BLaER1 treated with 17β-estradiol and CSF1 and Interleukin-3, amounts not matched to agents 10 nM and 100 nM (cell line): ENCODE data around the gene TIGD6.

Experiments
- H3K27ac ChIP-seq, 11 experiments: shearing (Covaris generic); formaldehyde crosslinking; 2 replicates each; pipeline ENCODE4 v1.8.1; 2022
- H3K27me3 ChIP-seq, 11 experiments: shearing (Covaris generic); formaldehyde crosslinking; 2 replicates each; pipeline ENCODE4 v1.8.1; 2022
- H3K36me3 ChIP-seq, 11 experiments: shearing (Covaris generic); formaldehyde crosslinking; 2 replicates each; pipeline ENCODE4 v1.8.1; 2022
- H3K4me1 ChIP-seq, 10 experiments: shearing (Covaris generic); formaldehyde crosslinking; 2 replicates each; pipeline ENCODE4 v1.8.1; 2022
- H3K4me2 ChIP-seq, 11 experiments: shearing (Covaris generic); formaldehyde crosslinking; 2 replicates each; pipeline ENCODE4 v1.8.1; 2022
- H3K4me3 ChIP-seq, 10 experiments: shearing (Covaris generic); formaldehyde crosslinking; 2 replicates each; pipeline ENCODE4 v1.8.1; 2022
- H3K9ac ChIP-seq, 11 experiments: shearing (Covaris generic); formaldehyde crosslinking; 2 replicates each; pipeline ENCODE4 v1.8.1; 2022
- H3K9me3 ChIP-seq, 11 experiments: shearing (Covaris generic); formaldehyde crosslinking; replicated peaks in 1 of 11; 2 replicates each; pipeline ENCODE4 v1.8.1; 2022
- H4K20me1 ChIP-seq, 11 experiments: shearing (Covaris generic); formaldehyde crosslinking; 2 replicates each; pipeline ENCODE4 v1.8.1; 2022
- Cebpa-rat ChIP-seq, 11 experiments: shearing (Covaris generic); IDR thresholded peaks; 2 replicates each; pipeline ENCODE4 v1.8.1; 2022

The TIGD6 gene

DNA sequence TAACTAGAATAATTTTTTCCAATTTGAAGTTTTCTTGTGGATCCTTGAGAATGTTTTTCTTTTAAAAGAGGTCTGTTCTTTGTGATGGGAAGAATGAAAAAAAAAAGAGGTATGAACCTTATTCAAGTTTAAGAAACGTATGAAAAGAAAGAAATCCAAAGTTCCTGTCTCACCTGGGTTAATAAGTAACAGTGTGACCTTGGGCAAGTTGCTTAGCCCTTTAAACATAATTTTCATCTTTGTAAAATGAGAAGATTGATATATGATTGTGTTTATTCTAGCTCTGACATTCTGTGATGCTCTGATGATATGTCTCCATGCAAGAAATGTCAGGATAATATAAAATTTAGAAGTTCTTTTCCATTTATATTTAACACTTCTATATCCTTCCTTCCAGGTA is 20.6 kb downstream of the TIGD6 start:
- Histone ChIP-seq H3K4me3 (no peak overlapping the region), H3K4me1 (peaks cover 12 to 14% (median 13%) of the 10 kb centered on the region in 10 experiments), H3K36me3 (peaks cover 35 to 60% (median 48%) of the 10 kb centered on the region in 11 experiments), H3K9me3 (no peaks in the 10 kb centered on the region), H3K27me3 (no peaks in the 10 kb centered on the region), H3K4me2 (no peak overlapping the region), H3K27ac (no peak overlapping the region), H3K9ac (no peak overlapping the region), H4K20me1 (no peaks in the 10 kb centered on the region; a peak in 1 of 22 replicates)
- no peak for TF ChIP-seq Cebpa-rat (IDR thresholded peaks at IDR 0.05)

DNA sequence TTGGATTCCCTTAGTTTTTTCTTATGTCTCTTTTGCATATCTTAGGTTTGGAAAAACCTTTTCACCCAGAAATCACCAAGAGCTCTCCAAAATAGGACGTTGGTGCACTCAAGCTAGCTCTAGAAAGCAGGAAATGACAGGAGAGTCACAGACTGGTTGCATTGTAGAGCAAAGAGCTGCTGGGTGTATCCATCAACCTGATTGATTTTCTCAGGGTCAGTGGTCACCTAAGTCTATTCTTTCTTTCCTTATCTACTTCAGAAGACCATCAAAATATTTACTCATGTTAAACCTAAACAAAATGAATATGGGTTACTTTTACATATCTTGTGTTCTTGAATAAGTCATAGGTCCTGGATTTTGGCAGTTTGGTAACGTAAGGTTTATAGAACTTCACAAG is 25.0 kb downstream of the TIGD6 start:
- Histone ChIP-seq H3K4me1 (peaks cover 12 to 14% (median 13%) of the 10 kb centered on the region in 10 experiments), H4K20me1 (peaks cover 0 to 6% (median 0%) of the 10 kb centered on the region in 11 experiments; a peak in 4 of 22 replicates), H3K36me3 (peaks cover 23 to 38% (median 27%) of the 10 kb centered on the region in 11 experiments), H3K4me3 (no peak overlapping the region), H3K9me3 (no peaks in the 10 kb centered on the region), H3K27ac (no peak overlapping the region), H3K4me2 (no peak overlapping the region), H3K9ac (no peak overlapping the region), H3K27me3 (no peaks in the 10 kb centered on the region)
- no peak for TF ChIP-seq Cebpa-rat (IDR thresholded peaks at IDR 0.05)

DNA sequence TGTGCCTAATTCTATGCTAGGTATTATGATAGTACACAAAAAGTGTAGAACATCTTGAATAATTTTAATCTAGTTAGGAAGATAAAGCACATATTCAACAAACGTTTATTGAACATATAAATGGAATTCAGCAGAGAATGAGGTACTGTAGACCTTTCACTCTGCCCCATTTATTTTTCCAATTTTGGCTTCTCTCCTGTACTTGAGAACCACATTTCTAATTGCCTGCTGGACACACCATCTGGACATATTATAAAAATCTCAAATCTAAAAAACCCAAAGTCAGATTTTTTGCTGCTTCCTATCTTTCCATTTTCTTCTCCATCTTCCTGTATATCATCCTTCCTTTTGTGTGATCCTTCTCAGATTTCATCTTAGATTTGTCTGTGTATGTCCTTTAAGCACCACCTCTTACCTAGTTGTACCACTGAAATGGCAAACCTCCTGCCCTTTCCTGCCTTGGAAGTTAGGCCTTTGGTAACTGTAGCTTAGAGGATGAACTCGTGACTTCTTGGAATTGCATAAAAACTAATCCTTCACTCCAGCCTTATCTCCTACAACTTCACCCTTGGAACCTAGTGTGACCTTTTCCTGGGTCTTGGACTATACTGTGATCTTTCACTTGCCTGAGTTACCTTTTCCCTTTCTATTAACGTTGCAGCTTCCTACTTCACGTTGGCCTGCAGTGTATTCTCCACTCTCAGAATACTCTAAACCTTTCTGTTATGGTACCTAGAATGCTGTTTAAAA is 31.1 kb downstream of the TIGD6 start:
- H3K9me3 ChIP-seq: no peaks in the 10 kb centered on the region
- no peaks in the 10 kb centered on the region for H3K4me1 ChIP-seq
- H3K9ac ChIP-seq: no peak overlapping the region
- no peak for TF ChIP-seq Cebpa-rat (IDR thresholded peaks at IDR 0.05)
- no peaks in the 10 kb centered on the region for H3K27me3 ChIP-seq
- H3K4me3 ChIP-seq: no peak overlapping the region
- H3K4me2 ChIP-seq: no peak overlapping the region
- peaks cover 0 to 19% (median 0%) of the 10 kb centered on the region in 11 experiments; a peak in 1 of 22 replicates for H3K36me3 ChIP-seq
- no peak overlapping the region for H3K27ac ChIP-seq
- peaks cover 0 to 10% (median 0%) of the 10 kb centered on the region in 11 experiments; a peak in 5 of 22 replicates for H4K20me1 ChIP-seq

DNA sequence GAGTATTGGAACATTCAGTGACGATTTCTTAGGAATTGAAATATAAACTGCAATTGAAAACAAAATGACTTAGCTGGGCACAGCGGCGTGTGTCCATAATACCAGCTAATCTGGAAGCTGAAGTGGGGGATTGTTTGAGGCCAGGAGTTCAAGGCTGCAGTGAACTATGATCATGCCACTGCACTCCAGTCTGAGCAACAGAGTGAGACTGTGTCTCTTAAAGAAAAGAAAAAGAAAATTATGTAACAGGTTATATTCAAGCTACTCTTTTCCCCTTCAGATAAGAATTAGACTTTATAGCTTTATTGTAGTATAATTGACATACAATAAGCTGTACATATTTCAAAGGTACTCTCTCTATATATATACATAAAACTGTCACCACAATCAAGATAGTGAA is 33.5 kb downstream of the TIGD6 start:
- H3K27me3 ChIP-seq: no peaks in the 10 kb centered on the region
- H3K9me3 ChIP-seq: no peaks in the 10 kb centered on the region
- H3K4me1 ChIP-seq: peaks cover 0 to 8% (median 2%) of the 10 kb centered on the region in 10 experiments; a peak in 17 of 20 replicates
- no peak overlapping the region for H3K9ac ChIP-seq
- no peak overlapping the region for H3K27ac ChIP-seq
- H3K4me2 ChIP-seq: no peak overlapping the region
- peaks cover 0 to 19% (median 0%) of the 10 kb centered on the region in 11 experiments; a peak in 1 of 22 replicates for H3K36me3 ChIP-seq
- H3K4me3 ChIP-seq: no peak overlapping the region
- H4K20me1 ChIP-seq: peaks cover 0 to 8% (median 0%) of the 10 kb centered on the region in 11 experiments; a peak in 7 of 22 replicates
- no peak for TF ChIP-seq Cebpa-rat (IDR thresholded peaks at IDR 0.05)

DNA sequence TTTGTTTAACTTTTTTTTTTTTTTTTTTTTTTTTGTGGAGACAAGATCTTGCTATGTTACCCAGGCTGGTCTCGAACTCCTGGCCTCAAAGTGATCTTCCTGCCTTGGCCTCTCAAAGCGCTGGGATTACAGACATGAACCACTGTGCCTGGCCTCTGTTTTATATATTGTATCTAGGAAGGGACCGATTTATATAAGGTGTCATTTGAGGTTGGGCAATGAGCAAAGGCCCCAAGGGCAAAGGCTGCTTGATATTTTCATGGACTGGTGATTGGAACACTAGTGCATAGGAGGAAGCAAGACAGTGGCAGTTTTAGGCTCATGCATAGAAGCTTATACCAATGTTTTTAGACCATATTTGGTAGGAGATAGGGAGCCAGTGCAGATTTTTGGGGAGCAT is 36.7 kb downstream of the TIGD6 start:
- no peak overlapping the region for H3K9ac ChIP-seq
- H3K4me2 ChIP-seq: no peak overlapping the region
- H3K4me1 ChIP-seq: peaks cover 23 to 28% (median 25%) of the 10 kb centered on the region in 10 experiments
- no peak overlapping the region for H3K27ac ChIP-seq
- H3K36me3 ChIP-seq: 0 out of 22 replicates have a peak, but pooled peaks cover 0 to 4% (median 0%) of the 10 kb centered on the region in 11 experiments
- H3K9me3 ChIP-seq: no peaks in the 10 kb centered on the region
- H4K20me1 ChIP-seq: peaks cover 0 to 7% (median 0%) of the 10 kb centered on the region in 11 experiments; a peak in 4 of 22 replicates
- no peak overlapping the region for H3K4me3 ChIP-seq
- no peak for TF ChIP-seq Cebpa-rat (IDR thresholded peaks at IDR 0.05)
- no peaks in the 10 kb centered on the region for H3K27me3 ChIP-seq

DNA sequence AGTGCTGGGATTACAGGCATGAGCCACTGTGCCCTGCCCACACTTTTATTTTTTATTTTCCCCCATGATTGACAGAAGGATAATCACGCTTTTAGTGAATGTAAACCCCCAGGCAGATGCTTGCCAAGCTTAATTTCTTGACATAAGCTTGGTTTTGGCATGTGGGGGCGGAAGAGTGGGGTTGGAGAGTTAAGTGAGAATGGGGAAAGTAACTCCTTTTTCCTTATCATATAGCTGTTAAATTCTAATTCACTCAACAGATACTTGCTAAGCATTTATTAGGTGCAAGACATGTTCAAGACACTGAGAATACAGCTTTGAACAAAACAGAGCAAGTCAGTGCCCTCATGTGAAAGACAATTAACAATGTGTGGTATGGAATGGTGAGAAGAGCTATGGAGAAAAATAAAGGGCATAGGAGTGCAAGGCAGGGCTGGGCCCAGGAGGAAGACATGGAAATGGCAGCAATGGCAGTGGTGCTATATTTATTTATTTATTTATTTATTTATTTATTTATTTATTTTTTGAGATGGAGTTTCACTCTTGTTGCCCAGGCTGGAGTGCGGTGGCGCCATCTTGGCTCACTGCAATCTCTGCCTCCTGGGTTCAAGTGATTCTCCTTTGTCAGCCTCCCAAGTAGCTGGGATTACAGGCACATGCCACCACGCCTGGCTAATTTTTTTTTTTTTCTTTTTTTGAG is 37.7 kb downstream of the TIGD6 start:
- peaks cover 23 to 28% (median 25%) of the 10 kb centered on the region in 10 experiments for H3K4me1 ChIP-seq
- no peaks in the 10 kb centered on the region for H3K27me3 ChIP-seq
- H3K4me3 ChIP-seq: no peak overlapping the region
- H3K9me3 ChIP-seq: no peaks in the 10 kb centered on the region
- H3K36me3 ChIP-seq: 0 out of 22 replicates have a peak, but pooled peaks cover 0 to 3% (median 0%) of the 10 kb centered on the region in 11 experiments
- H3K9ac ChIP-seq: no peak overlapping the region
- H3K27ac ChIP-seq: no peak overlapping the region
- H4K20me1 ChIP-seq: peaks cover 0 to 7% (median 0%) of the 10 kb centered on the region in 11 experiments; a peak in 4 of 22 replicates
- no peak for TF ChIP-seq Cebpa-rat (IDR thresholded peaks at IDR 0.05)
- H3K4me2 ChIP-seq: peak overlapping the region in 2 of 11 experiments; percentile 88 to 93; a peak in 2 of 22 replicates

DNA sequence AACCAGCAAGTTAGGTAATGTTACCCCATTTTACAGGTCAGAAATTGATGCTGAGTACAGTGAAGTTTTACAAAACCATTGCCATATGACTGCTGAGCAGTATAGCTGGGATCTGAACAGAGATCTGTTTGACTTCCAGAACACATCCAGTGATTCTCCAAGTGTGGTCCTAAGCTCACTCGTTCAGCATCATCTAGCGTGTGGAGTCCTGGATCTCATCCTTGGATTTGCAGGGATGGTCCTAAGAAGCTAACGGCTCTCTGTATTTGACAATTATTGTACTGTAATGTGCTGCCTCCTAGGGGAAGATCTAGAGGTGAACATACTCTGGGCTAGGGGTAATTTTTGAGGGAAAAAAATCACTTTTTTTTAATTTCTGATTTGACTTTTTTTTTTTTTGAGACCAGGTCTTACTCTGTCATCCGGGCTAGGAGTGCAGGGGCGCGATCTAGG is 38.5 kb downstream of the TIGD6 start:
- Histone ChIP-seq H3K4me3 (peak overlapping the region in 1 of 10 experiments; percentile 86; a peak in 2 of 20 replicates), H3K27ac (no peak overlapping the region), H4K20me1 (peaks cover 0 to 7% (median 0%) of the 10 kb centered on the region in 11 experiments; a peak in 4 of 22 replicates), H3K27me3 (no peaks in the 10 kb centered on the region), H3K4me1 (peaks cover 27 to 32% (median 28%) of the 10 kb centered on the region in 10 experiments), H3K36me3 (no peaks in the 10 kb centered on the region), H3K9ac (peak overlapping the region in 3 of 11 experiments; percentile 77 to 84 (median 80); a peak in 1 of 22 replicates), H3K9me3 (no peaks in the 10 kb centered on the region), H3K4me2 (peak overlapping the region; percentile 80 to 99 (median 94))
- TF ChIP-seq Cebpa-rat (IDR thresholded peaks at IDR 0.05): no peak

DNA sequence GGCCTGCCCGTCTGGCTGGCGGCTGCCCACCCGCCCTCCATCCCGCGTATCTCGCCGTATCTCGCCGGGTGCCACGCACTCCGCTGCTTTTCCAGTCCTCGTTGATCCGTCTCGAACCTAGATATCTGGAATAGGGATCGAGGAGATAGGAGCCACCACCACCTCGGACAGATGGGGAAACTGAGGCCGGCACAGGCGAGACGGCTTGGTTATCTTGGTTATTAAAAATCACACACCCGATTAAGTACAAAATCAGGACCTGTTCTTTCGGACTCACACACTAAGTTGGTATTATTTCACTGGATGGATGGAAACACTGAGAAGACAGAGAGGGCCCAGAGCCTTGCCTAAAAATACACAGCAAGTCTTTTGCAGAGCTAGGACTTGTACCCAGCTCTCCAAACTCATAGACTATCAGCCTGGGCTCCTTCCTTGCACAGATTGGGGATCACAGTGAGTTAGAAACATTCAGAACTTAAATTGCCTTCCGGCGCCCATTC is 39.2 kb downstream of the TIGD6 start:
- no peaks in the 10 kb centered on the region for H3K27me3 ChIP-seq
- peak overlapping the region; percentile 70 to 92 (median 82) for H3K4me3 ChIP-seq
- no peaks in the 10 kb centered on the region for H3K9me3 ChIP-seq
- peaks cover 27 to 39% (median 34%) of the 10 kb centered on the region in 10 experiments for H3K4me1 ChIP-seq
- peaks cover 0 to 7% (median 0%) of the 10 kb centered on the region in 11 experiments; a peak in 4 of 22 replicates for H4K20me1 ChIP-seq
- H3K4me2 ChIP-seq: peak overlapping the region; percentile 80 to 99 (median 94)
- peak overlapping the region; percentile 18 to 87 (median 77); a peak in 18 of 22 replicates for H3K27ac ChIP-seq
- H3K36me3 ChIP-seq: no peaks in the 10 kb centered on the region
- no peak for TF ChIP-seq Cebpa-rat (IDR thresholded peaks at IDR 0.05)
- H3K9ac ChIP-seq: peak overlapping the region; percentile 72 to 85 (median 82)
